Activated T-cell treated with anti-CD3 and anti-CD28 coated beads, Interleukin-2, amount 50 U/mL, for 24 hours (primary cell): ENCODE data around the gene AGAP3.

Experiments used
- DNase-seq: peaks from one replicate; pipeline ENCODE4 v3.0.0-alpha.2; 2020
- H3K27ac Mint-ChIP-seq: 2 replicates; pipeline ENCODE4 v1.8.0; 2020; ENCODE audit warnings: mild to moderate bottlenecking, mixed read lengths
- H3K27me3 Mint-ChIP-seq: 2 replicates; pipeline ENCODE4 v1.8.0; 2020; ENCODE audit warnings: mixed read lengths
- H3K36me3 Mint-ChIP-seq: 2 replicates; pipeline ENCODE4 v1.8.0; 2020; ENCODE audit warnings: low read depth, mixed read lengths
- H3K4me1 Mint-ChIP-seq: 2 replicates; pipeline ENCODE4 v1.8.0; 2020; ENCODE audit warnings: low read depth, mixed read lengths
- H3K4me3 Mint-ChIP-seq: 2 replicates; pipeline ENCODE4 v1.8.0; 2020; ENCODE audit warnings: mild to moderate bottlenecking, moderate library complexity, mixed read lengths
- H3K9me3 Mint-ChIP-seq: 2 replicates; pipeline ENCODE4 v1.8.0; 2020; ENCODE audit warnings: mixed read lengths

AGAP3 gene

DNA sequence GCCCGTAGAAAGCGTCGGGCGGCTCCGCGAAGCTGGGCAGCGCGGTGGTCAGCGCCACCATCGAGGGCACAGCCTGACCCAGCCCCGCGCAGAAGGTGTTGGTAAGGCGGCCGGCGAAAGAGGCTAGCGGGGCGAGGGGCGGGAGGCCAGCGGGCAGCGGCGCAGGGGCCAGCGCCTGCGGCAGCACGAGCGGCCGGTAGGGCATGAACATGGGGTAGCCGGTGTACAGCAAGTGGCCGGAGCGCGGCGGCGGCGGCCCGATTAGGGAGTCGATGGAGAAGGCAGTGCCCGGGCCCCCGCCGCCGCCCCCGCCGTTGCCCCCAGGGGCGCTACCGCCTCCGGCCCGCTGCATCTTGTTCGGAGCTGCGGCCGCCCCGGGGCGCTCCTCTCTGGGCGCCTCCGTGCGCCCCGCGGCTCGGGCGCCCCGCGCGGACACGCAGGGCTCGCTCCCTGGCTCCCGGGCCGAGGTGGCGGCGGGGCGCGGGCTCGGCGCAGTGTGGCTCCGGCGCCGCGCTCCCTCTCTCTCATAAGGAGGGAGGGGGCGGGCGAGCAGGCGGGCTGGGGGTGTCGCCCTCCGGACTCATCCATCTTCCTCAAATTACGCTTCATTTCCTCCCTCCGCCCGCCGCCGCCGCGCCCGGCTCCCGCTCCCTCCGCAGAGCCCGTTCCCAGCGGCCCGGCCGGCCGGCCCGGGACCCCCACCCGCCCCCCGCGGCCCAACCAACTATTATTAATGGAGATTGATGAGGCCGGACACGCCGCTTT is 81.1 kb downstream of the AGAP3 start, which contains the start of gene GBX1:
Gene GBX1, minus strand, starts transcription at position 498 of the 765 bp plus-strand sequence. Its CDS starts 146 bp downstream, at position 352.
- DNase-seq: no peak
- peak within 1 kb of the TSS; percentile 57 for H3K4me3 Mint-ChIP-seq
- no peak within 1 kb of the TSS for H3K27ac Mint-ChIP-seq
- peaks cover 6% of the 10 kb centered on the region for H3K4me1 Mint-ChIP-seq
- H3K36me3 Mint-ChIP-seq: no peaks in the 10 kb centered on the region
- no peaks in the 10 kb centered on the region for H3K9me3 Mint-ChIP-seq
- peaks cover 37% of the 10 kb centered on the region for H3K27me3 Mint-ChIP-seq

DNA sequence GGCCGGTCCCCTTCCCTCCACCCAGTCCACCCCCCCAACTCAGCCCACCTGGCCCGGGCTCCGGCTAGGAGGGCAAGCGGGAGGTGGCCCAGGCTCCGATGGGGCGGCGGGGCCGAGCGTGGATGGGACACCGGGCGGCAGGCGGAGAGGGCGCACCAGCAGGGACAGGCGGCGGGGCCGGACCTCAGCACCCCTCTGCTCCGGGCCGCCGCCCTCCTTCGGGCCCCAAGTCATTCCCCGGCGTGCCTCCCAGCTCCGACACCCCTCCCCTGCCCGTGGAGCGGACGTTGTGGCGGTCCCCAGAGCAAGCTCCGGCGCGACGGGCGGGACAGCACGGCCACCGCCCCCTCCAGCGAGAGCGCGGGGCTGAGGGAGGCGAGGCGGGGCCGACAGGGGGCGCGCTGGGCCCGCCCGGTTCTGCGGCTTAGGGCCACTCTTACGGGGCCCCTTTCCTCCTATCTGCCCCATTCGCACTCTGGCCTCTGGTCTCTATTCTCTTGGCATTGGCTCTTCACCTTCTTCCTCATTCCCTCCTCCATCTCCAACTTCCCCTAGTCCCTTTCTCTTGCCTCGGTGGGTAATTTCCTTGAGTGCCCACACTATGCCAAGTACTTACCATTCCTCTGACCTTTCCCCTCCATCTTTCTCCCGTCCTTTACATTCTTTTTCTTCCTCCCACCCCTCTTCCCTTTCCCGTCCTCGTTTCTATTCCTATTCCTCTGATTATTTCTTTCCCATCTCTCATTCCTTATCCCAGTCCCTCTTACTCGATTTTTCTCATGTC is 81.9 kb downstream of the AGAP3 start:
- no peak overlapping the region for H3K27ac Mint-ChIP-seq
- peak; percentile 81 for DNase-seq
- H3K4me3 Mint-ChIP-seq: peak overlapping the region; percentile 57
- peaks cover 7% of the 10 kb centered on the region for H3K4me1 Mint-ChIP-seq
- H3K9me3 Mint-ChIP-seq: no peaks in the 10 kb centered on the region
- H3K36me3 Mint-ChIP-seq: no peaks in the 10 kb centered on the region
- H3K27me3 Mint-ChIP-seq: peaks cover 46% of the 10 kb centered on the region

DNA sequence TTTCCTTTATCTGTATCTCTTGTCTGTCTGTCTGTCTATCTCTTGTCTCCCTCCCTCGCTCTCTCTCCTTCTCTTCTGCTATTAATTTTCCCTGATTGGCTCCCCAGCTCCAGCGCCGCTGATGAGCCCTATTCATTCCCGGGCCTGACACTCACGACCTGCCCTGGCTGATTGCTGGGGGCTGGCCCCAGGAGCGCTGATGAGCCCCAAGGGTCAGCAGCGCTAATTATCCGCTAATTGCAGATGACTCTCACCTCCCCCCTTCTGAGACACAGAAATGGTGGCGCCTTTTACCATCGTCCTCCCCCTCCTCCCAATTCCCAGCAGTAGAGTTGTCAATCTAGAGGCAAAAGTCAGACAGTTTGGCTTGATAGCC is 82.5 kb downstream of the AGAP3 start:
- H3K27ac Mint-ChIP-seq: no peak overlapping the region
- no peaks in the 10 kb centered on the region for H3K9me3 Mint-ChIP-seq
- H3K4me1 Mint-ChIP-seq: peaks cover 7% of the 10 kb centered on the region
- no peak overlapping the region for H3K4me3 Mint-ChIP-seq
- H3K36me3 Mint-ChIP-seq: no peaks in the 10 kb centered on the region
- no peak for DNase-seq
- H3K27me3 Mint-ChIP-seq: peaks cover 51% of the 10 kb centered on the region

DNA sequence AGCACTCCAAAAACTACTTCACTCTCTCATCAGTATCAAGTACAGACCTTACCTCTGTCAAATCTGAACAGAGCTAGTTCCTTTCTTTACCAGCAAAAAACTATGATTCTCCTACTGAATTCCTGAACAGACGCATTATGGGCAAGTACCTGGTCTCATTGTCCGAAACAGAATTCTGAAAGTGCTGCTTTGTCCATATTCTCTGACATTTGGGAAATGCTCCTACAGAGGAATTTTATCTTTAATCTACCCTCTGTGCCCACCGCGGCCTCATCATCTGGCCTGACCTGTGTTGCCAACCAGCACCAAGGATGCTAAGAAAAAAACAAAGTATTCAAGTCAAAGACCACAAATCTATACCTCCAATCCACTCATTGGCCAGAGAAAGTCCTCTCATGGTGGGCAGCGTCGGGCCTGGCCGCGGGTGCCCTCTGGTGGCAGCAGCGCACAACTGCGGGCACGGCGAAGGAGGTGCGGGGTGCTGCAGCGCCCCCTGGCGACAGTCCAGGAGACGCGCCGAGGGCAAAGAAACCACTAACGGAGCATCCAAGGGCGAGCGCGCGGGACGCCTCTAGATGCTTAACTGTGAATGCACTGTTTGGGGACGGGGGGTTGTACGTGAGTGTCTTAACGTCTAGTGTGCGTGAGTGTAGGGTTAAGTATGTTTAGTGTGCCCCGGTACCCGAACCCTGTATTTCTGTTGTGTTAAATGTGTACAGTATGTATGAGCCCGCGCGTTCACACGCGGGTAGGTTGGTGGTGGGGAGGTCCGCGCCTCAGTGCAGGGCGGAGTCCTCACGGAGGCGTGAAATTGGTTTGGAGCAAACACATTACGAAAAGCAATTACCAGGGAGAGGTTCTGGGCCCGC is 86.2 kb downstream of the AGAP3 start:
- Mint-ChIP-seq H3K27ac (no peak overlapping the region), H3K4me1 (peaks cover 3% of the 10 kb centered on the region), H3K36me3 (no peaks in the 10 kb centered on the region), H3K4me3 (no peak overlapping the region), H3K27me3 (peaks cover 74% of the 10 kb centered on the region), H3K9me3 (no peaks in the 10 kb centered on the region)
- DNase-seq: peak; percentile 89

DNA sequence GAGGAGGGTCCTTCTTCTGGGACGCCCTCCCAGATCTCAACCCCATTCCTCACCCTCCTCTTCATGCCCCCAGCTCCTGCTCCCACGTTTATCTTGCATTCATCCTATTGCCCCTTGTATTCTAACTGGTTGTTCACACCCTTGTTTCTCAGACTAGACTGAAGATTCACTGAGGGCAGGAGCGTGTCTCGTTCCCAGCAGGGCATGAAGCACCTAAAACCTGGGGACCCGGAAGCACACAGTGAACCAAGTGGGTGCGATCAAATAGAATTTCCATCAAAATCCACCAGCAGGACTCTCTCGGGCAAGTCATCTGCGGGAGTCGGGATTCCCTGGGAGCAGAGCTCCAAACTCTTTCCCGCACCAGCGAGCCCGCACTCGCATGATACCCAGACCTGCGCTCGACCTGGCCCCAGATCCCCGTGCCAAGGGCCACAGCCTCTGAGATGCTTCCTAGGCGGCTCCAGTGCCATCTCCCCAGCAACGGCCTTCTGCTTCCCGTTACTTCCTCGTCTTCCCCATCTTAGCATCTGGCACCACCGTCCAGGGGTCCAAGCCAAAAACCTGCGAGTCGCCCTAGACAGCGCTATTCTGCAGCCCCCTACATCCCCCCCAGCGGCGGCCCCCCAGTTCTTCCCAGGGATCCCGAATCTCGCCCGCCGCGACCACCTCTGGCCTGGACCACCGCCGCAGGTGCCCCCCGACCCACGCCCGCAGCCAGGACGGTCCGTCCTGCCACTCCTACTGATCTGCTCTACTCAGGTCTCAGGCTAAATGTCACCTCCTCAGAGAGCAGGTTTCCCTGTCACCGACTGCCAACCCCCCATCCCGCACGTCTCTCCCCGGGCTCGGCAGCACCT is 87.3 kb downstream of the AGAP3 start:
- Mint-ChIP-seq H3K4me1 (peaks cover 1% of the 10 kb centered on the region), H3K4me3 (no peak overlapping the region), H3K27ac (no peak overlapping the region), H3K36me3 (no peaks in the 10 kb centered on the region), H3K9me3 (no peaks in the 10 kb centered on the region), H3K27me3 (peaks cover 69% of the 10 kb centered on the region)
- no peak for DNase-seq

DNA sequence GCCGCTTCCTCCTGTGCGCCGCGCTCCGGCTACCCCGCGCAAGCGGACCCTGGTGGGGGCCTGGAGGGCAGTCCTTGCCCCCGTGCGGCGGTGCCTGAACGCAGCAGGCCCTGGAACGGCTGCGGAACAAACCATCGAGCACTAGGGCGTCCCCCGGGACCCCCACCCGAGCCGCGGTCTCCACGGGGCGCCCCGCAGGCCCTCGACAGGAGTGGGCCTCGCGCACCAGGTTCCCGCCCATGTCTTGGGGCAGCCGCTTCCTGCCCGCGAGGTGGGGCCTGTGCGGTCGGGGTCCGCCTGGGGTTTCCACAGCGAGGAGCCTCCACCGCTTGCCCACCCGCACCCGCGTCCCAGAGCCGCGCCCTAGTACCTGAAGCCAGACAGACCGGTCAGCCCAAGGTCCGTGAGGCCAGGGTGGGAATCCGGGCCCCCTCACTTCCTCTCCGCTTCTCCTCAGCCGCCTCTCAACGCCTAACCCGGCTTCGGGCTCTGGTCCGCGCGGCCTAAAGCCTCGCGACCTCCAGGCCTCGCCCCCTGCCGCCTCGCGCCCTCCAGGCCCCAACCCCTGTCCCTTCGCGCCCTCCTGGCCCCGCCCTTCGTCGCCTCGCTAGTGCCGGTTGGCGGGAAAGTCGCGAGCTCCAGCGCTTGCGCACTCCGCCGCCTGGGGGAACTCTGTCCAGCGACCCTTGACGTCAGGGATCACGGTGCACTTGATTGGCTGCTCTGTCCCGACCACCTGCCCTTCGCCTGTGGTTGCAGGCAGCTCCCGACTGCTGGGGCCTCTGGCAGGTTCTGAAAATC is 88.2 kb downstream of the AGAP3 start:
- H3K27ac Mint-ChIP-seq: no peak overlapping the region
- peaks cover 62% of the 10 kb centered on the region for H3K27me3 Mint-ChIP-seq
- peaks cover 1% of the 10 kb centered on the region for H3K4me1 Mint-ChIP-seq
- H3K9me3 Mint-ChIP-seq: no peaks in the 10 kb centered on the region
- no peak overlapping the region for H3K4me3 Mint-ChIP-seq
- no peaks in the 10 kb centered on the region for H3K36me3 Mint-ChIP-seq
- peak; percentile 61 for DNase-seq

DNA sequence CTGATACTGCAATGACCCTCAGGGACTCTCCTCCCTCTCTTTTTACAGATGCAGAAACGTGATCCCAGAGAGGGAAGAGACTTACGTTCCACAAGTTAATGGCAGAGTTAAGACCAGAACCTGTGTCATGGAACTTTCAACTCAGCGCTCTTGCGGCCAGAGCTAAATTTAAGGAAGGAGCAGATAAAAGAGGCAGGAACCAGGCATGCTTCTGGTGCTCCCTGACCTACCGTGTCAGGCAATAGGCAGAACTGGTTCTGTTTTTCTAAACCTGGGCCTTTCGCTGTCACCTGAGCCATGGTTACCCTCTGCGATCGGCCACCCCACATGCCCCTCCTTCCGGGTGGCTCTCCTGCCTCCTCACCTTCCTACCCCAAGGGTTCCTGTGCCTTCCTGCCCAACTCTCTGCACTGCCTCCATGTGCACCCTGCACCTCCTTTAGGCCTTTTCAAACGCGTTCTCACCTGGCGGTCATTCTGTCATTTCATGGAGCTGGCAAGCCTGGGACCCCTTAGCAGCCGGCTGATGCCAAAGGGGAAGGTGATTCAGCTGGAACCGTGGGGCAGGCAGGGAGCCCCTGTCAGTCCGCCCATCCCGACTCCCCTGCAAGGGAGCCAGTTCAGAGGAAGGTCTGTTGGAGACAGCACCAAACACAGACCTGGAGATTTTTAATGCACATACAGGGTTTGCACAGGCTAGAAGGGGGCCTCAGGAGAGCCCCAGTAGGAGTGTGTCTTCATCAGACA is 88.9 kb downstream of the AGAP3 start:
- Mint-ChIP-seq H3K4me3 (no peak overlapping the region), H3K27me3 (peaks cover 55% of the 10 kb centered on the region), H3K9me3 (no peaks in the 10 kb centered on the region), H3K27ac (no peak overlapping the region), H3K4me1 (peaks cover 1% of the 10 kb centered on the region), H3K36me3 (no peaks in the 10 kb centered on the region)
- no peak for DNase-seq

DNA sequence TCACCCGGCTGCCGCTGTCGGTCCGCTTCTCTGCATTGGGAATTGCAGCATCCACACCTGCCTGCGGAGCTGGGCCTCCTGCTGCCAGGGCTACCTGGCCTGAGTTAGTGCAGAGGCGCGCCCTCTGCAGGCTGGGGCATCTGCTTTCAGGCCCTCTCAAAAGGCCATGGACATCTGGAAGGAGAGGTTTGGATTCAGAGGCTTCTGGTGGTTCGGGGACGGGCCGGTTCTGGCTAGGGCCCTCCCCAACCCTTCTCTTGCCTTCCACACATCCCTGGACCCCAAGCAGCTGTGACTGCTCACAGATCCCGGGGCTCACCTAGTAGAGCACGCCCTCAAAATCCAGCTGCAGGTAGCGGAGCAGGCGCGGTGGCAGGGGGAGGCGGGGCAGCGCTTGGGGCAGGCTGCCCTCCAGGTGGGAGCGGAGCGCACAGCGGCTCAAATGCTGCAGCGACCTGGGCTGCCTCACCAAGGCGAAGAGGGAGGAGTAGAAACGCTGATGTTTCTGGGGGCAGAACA is 89.6 kb downstream of the AGAP3 start:
- Mint-ChIP-seq H3K36me3 (no peaks in the 10 kb centered on the region), H3K27me3 (peaks cover 53% of the 10 kb centered on the region), H3K4me3 (no peak overlapping the region), H3K9me3 (no peaks in the 10 kb centered on the region), H3K27ac (no peak overlapping the region), H3K4me1 (peaks cover 1% of the 10 kb centered on the region)
- DNase-seq: no peak

DNA sequence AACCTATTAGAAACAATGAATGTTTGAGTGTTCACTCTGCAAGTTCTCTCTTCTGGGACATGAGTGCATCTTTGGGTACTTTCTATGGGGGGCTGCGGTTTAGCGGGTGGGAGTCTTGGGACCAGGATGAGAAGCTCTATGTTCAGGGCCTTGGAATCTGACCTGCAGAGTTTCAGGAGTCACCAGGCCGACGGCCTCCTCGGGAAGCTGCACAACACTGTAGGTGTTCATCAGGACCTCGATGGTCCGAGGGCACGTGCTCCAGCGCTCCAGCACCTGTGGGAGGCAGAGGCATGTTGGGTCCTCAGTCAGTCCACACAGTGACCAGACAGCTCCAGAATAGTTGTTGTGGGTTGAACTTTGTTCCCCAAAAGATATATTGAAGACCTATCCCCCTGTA is 90.1 kb downstream of the AGAP3 start:
- Mint-ChIP-seq H3K27ac (no peak overlapping the region), H3K4me1 (peaks cover 1% of the 10 kb centered on the region), H3K27me3 (peaks cover 47% of the 10 kb centered on the region), H3K9me3 (no peaks in the 10 kb centered on the region), H3K4me3 (no peak overlapping the region), H3K36me3 (no peaks in the 10 kb centered on the region)
- no peak for DNase-seq

DNA sequence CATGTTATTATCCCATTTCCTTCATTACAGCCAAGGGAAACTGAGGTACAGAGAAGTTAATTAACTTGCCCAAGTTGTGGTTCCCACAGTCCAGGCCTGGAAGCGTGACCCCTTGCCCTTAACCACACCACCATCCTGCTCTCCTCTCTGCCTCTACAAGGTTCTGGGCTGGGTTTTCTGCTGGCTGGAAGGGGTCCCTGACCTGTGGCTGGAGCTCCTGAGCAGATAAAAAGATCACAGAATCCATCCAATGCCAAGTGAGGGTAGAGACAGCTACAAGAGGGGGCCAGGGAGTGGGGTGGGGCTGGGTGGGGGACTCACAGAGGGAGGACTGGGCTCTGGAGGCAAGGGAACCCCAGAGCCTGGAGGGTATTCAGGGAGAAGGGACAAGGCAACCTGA is 91.0 kb downstream of the AGAP3 start:
- no peaks in the 10 kb centered on the region for H3K9me3 Mint-ChIP-seq
- H3K4me1 Mint-ChIP-seq: peaks cover 1% of the 10 kb centered on the region
- no peak overlapping the region for H3K27ac Mint-ChIP-seq
- peaks cover 39% of the 10 kb centered on the region for H3K27me3 Mint-ChIP-seq
- no peaks in the 10 kb centered on the region for H3K36me3 Mint-ChIP-seq
- DNase-seq: no peak
- H3K4me3 Mint-ChIP-seq: no peak overlapping the region

DNA sequence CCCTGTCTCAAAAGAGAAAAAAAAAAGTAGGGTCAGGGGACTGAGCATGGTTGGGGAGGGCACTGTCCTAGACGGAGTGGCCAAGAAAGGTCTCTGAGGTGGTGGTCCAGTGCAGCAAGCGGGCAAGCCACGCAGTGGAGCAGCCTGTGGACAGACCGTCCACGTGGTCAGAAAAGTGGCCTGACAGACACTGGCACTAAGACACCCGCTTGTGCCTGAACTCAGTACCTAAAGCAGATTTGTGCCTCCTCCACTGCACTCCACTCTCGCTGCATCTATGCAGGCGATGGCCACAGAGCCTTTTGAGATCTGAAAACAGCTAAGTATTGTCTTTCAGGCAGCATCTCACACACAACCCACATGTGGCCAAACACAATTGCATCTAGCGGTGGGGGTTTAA is 92.0 kb downstream of the AGAP3 start:
- DNase-seq: peak; percentile 18
- H3K4me1 Mint-ChIP-seq: no peaks in the 10 kb centered on the region
- H3K27me3 Mint-ChIP-seq: peaks cover 30% of the 10 kb centered on the region
- H3K27ac Mint-ChIP-seq: no peak overlapping the region
- no peaks in the 10 kb centered on the region for H3K36me3 Mint-ChIP-seq
- no peak overlapping the region for H3K4me3 Mint-ChIP-seq
- H3K9me3 Mint-ChIP-seq: no peaks in the 10 kb centered on the region

DNA sequence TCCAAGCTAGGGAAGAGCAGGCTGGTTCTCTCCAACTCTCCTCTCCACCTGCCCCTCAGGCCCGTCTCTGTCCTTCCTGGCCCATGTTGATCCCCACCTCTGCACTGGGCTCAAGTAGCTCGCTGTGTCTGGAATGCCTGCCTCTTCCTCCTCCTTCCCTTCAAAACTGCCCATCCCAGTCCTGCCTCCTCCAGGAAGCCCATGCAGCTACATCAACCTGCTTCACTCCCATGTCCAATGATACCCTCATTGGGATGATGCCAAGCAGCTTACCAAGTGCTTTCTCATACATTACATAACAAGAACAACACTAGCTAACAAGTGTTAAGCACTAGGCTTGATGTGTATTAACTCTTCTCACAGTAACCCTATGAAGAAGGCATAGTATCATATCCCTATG is 92.6 kb downstream of the AGAP3 start:
- Mint-ChIP-seq H3K4me1 (no peaks in the 10 kb centered on the region), H3K36me3 (no peaks in the 10 kb centered on the region), H3K4me3 (no peak overlapping the region), H3K27me3 (peaks cover 24% of the 10 kb centered on the region), H3K27ac (no peak overlapping the region), H3K9me3 (no peaks in the 10 kb centered on the region)
- peak; percentile 3 for DNase-seq
